OCI-M2 (cell line): ENCODE data around the gene PAPPA2.

Source experiments
- DNase-seq: peaks from one replicate; lab custom pipeline; 2025; ENCODE audit not compliant: unreplicated experiment; lab: John Stamatoyannopoulos, UW

PAPPA2 gene

GRCh38 chr1:176795929-176796328 is 333.0 kb downstream of the PAPPA2 start:
- no peak for DNase-seq

DNA sequence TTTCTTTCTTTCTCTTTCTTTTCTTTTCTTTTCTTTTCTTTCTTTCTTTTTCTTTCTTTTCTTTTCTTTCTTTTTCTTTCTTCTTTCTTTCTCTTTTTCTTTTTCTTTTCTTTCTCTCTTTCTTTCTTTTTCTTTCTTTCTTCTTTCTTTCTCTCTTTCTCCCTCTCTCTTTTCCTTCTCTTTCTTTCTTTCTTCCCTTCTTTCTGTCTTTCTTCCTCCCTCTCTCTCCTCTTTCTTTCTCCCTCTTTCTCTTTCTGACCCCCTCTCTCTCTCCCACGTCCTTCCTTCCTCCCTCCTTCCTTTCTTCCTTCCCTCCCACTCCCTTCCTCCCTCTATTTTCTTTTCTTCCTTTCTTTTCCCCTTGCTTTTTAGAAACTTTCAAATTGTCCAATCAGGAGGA is 333.6 kb downstream of the PAPPA2 start:
- no peak for DNase-seq

DNA sequence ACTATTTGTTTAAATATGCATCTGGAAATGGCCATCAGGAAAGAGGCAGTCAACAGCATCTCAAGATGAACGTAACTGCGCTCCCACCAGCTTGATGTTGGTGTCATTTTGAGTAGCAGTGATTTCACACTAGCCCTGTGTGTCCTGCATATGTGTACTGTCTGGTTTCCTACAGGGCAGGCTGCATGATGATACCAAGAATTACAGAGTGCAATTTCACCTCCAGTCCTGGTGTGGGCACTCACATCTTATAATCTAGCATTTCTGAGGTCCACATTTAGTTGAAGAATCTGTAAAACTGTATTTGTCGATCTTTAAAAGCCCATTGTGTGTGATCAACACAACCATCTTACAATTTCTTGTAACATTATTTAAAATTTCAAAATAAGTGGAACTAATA is 336.4 kb downstream of the PAPPA2 start:
- DNase-seq, result no peak

DNA sequence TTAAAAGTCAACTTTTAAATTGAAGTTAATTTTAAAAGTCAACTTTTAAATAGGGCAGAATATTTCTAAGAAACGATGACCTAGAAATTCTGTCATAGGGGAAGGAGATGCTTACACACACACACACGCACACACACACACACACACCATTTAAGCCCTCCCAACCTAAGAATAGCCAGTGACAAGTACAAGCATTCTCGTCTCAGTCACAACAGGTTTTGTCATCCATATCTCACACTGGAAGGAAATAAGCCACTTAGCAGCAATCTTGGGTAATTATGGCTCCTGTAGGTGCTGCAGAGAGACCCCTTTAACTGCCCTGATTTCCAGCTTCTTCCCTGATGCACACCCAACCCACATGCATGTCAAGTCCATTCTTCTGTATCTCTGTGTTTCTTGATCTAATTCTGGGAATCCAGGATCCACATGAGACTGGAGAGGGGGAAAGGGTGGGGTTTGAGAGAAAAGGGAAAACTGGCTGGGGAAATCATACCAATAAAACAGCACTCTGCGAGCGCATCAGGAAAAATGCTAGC is 338.1 kb downstream of the PAPPA2 start:
- DNase-seq, result no peak

- no peak for DNase-seq
These were observed 338.6 kb downstream of the PAPPA2 start for GRCh38 chr1:176801514-176802020.

GRCh38 chr1:176802316-176802715 is 339.3 kb downstream of the PAPPA2 start:
- DNase-seq, result no peak

DNA sequence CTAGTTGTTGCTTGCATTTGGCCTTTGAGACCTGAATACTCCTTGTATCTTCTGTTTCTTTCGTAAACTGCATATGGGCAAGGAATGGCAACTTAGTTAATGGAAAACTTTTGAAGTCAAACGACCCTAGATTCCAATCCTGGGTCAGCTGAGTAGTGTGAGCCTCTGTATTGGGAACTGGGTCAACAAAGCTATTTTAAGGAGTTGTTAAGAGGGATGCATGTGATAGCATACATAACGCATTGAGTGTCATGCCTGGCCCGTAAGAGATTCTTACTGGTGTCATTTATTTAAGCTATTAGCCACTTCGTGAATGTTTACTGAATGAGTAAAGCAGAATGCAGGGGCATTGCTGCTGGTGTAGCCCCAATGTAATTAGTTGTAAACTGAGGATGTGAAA is 340.1 kb downstream of the PAPPA2 start:
- no peak for DNase-seq

DNA sequence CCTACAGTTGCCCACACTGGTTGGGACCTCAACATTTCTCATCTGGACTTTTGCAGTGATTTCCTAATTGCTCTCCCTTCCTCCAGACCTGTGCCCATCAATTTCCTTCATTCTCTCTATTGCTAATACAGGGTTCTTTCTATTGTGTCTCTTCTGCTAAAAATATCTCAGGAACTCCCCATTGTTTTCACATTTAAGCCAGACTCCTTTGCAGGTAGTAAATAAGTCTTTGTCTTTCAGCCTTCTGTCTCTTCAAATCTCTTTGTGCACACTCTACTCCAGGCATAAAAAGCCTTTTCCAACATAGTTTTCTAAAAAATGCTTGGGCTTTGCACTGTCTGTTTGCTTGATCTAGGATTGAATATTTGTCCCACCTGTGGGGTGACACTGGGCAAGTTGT is 340.6 kb downstream of the PAPPA2 start:
- DNase-seq, result no peak

DNA sequence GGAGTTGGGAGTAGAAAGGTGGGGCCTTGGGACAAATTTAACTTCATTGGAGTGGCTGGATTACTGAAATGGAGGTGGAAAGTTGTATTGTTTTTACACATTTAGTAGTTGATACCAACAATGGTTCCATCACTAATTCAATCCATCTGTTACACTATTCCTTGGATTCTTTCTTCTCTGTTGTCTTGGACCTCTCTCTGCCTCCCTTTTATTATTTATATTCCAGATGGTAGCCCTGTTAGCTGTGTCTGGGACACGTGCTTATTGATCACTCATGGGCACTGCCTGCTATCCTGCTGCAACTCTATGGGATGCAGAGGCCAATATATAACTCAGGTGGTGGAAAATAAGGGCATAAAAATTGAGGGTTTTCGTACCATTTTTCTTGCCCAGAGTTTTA is 346.3 kb downstream of the PAPPA2 start:
- DNase-seq, result no peak

- no peak for DNase-seq
These were observed 348.7 kb downstream of the PAPPA2 start for GRCh38 chr1:176811511-176812288.

GRCh38 chr1:176815621-176816020 is 352.6 kb downstream of the PAPPA2 start:
- no peak for DNase-seq

- DNase-seq, result no peak
These were observed 353.3 kb downstream of the PAPPA2 start for GRCh38 chr1:176816232-176816631.

GRCh38 chr1:176820391-176821031 is 357.5 kb downstream of the PAPPA2 start:
- DNase-seq, result no peak

DNA sequence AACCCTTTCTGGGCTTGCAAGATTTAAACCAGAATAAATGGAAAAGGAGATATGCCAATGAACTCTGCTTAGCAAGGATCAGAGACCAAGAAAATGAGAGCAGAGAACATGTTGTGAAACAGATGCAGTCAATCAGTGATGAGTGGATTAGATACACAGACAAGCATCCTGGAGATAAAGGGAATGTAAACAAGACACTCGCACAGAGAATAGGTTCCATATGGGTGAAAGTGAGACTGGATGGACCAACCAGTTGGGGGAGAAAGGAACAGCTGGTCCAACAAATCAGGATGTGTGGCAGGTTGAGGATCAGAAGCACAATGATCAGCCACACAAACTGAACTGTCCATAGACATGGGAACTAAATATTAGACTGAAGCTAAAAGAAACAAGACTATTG is 363.3 kb downstream of the PAPPA2 start:
- DNase-seq, result no peak

- DNase-seq, result no peak
These were observed 366.3 kb downstream of the PAPPA2 start for GRCh38 chr1:176829261-176829660.

- DNase-seq, result no peak
These were observed 368.2 kb downstream of the PAPPA2 start for GRCh38 chr1:176831150-176831549.

- no peak for DNase-seq
These were observed 374.7 kb downstream of the PAPPA2 start for GRCh38 chr1:176837708-176838107.

GRCh38 chr1:176838276-176838995 is 375.5 kb downstream of the PAPPA2 start:
- no peak for DNase-seq

- DNase-seq, result no peak
These were observed 376.2 kb downstream of the PAPPA2 start for GRCh38 chr1:176839216-176839615.

- no peak for DNase-seq
These were observed 378.3 kb downstream of the PAPPA2 start for GRCh38 chr1:176841238-176841637.
